Psoas muscle (tissue), 8 donors: ENCODE results near the gene RNF145. TPM values are rescaled to one million over a fixed set of nuclear protein-coding genes. Genes with fewer than 3 reads are reported as not detected.

ENCODE experiments used
- ATAC-seq, 4 donors: fragments of 200-7000 bp; cut with Tn5 transposase; one replicate each; pipeline ENCODE4 v1.9.1; 2020; ENCODE audit warnings: moderate library complexity in 3 of 4, mild to moderate bottlenecking in 2 of 4
- DNase-seq, 2 donors: peaks; one replicate each; pipeline ENCODE4 v3.0.0-alpha.2; 2020
- H3K27ac ChIP-seq: fragments of 200-600 bp; one replicate; pipeline ENCODE4 v1.8.0; 2022
- H3K27me3 ChIP-seq, 3 donors: fragments of 200-600 bp in 1 of 3; one replicate each; pipeline versions ENCODE4 v1.6.1 to v1.8.0; 2013 to 2022; ENCODE audit warnings: low read length in 2 of 3, mild to moderate bottlenecking in 2 of 3, moderate library complexity in 1 of 3; ENCODE audit not compliant: insufficient read depth in 3 of 3
- H3K36me3 ChIP-seq, 2 donors: fragments of 200-600 bp in 1 of 2; one replicate each; pipeline versions ENCODE4 v1.6.1 to v1.8.0; 2013 to 2022; ENCODE audit warnings: low read depth in 1 of 2, mild to moderate bottlenecking in 1 of 2, moderate library complexity in 1 of 2; ENCODE audit not compliant: insufficient read depth in 1 of 2
- H3K4me1 ChIP-seq: fragments of 200-600 bp; one replicate; pipeline ENCODE4 v1.8.0; 2022
- H3K4me3 ChIP-seq: fragments of 200-600 bp; one replicate; pipeline ENCODE4 v1.8.0; 2022; ENCODE audit warnings: mild to moderate bottlenecking
- H3K9me3 ChIP-seq: fragments of 200-600 bp; one replicate; pipeline ENCODE4 v1.8.0; 2022
- CTCF ChIP-seq: fragments of 200-600 bp; IDR thresholded peaks from one replicate; pipeline ENCODE4 v1.8.0; 2022; ENCODE audit warnings: antibody characterized with exemption
- WGBS, 3 donors: extraction: QIAGEN DNeasy Blood & Tissue Kit; methylation state at CpG; one replicate each; pipeline versions ENCODE4 v1.1.6 to v1.1.7; 2013; 5-methylcytosine and 5-hydroxymethylcytosine counted together
- intact Hi-C, 2 donors: fragments of 100-400 bp; cut with DNase I; formaldehyde crosslinking; loops; one replicate each; pipeline versions ENCODE4 v1.11.0 to v1.14.2; 2022
- polyA plus RNA-seq, 3 donors: library from polyadenylated mRNA; stranded (reverse); fragments of 200-250 nt; gene quantifications; one replicate each; pipeline ENCODE4 v1.2.3, GENCODE V29; 2013
- total RNA-seq, 4 donors: library from RNA; stranded (reverse); fragmentation: NEBNext Ultra II Directional in 2 of 4; extraction: Animal tissue kit (Norgen Biotek cat#: 25700) in 2 of 4; gene quantifications; one replicate each; pipeline versions ENCODE4 v1.2.1 to v1.2.4, GENCODE V29; 2021 to 2023
- donor health status: healthy with polysubstance abuse.
- donor health status: DM: no; HTN: no; CAD: no; lungs with moderate emphysema.
- donor health status: Bipolar disorder and iron deficiency.
- donor health status: healthy.
- donor health status: DM: yes; HTN: yes; CAD: no.
- donor health status: DM: no; HTN: no; CAD: no.
- donor health status: DM: no; HTN: no; CAD: no.
- donor health status: DM: yes; HTN: yes; CAD: no.

RNF145 gene
- total and polyA plus RNA-seq, 7 donors: 6.0 to 17.8 (median 13.2) TPM

DNA sequence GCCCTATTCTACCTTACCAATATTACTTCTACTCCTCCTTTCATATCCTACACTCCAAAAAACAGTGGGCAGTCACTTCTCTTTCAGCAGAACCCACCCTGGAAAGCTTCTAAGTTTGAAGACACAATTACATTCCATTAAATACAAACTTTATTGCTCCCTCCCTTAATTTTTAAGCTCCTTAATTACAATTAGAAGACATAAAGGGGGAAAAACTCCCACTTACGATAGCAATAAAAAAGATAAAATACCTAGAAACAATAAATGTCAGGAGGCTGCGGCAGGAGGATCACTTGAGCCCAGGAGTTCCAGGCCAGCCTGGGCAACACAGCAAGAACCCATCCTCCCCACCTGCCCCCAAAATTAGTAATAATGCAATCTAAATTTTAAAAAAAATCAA lies 9.6 kb downstream of the RNF145 start:
- no peak overlapping the region for H3K27ac ChIP-seq
- 96 to 100% (median 99%) methylated on average over 2 of the region's 2 CpGs for WGBS, 3 donors
- H3K9me3 ChIP-seq: no peaks in the 10 kb centered on the region
- H3K4me3 ChIP-seq: no peak overlapping the region
- peaks cover 7% of the 10 kb centered on the region for H3K4me1 ChIP-seq
- DNase-seq (no peak), ATAC-seq (no peak)
- H3K27me3 ChIP-seq: no peaks in the 10 kb centered on the region
- intact Hi-C loops: no loop called here
- H3K36me3 ChIP-seq: peaks cover 0 to 13% of the 10 kb centered on the region in 2 donors
- no peak for TF ChIP-seq CTCF

GRCh38 chr5:159199225-159199624 lies 10.1 kb downstream of the RNF145 start:
- Histone ChIP-seq H3K4me1 (peaks cover 4% of the 10 kb centered on the region), H3K9me3 (no peaks in the 10 kb centered on the region), H3K36me3 (peaks cover 0 to 18% of the 10 kb centered on the region in 2 donors), H3K4me3 (no peak overlapping the region), H3K27me3 (no peaks in the 10 kb centered on the region), H3K27ac (no peak overlapping the region)
- no peak for ATAC-seq
- no peak for TF ChIP-seq CTCF
- no peak for DNase-seq
- intact Hi-C loops: no loop called here
- 94 to 99% (median 96%) methylated on average over 3 of the region's 3 CpGs for WGBS, 3 donors

- Histone ChIP-seq H3K27ac (no peak overlapping the region), H3K4me1 (no peaks in the 10 kb centered on the region), H3K27me3 (no peaks in the 10 kb centered on the region), H3K36me3 (peaks cover 0 to 26% of the 10 kb centered on the region in 2 donors), H3K4me3 (no peak overlapping the region), H3K9me3 (no peaks in the 10 kb centered on the region)
- no peak for ATAC-seq
- no peak for DNase-seq
- intact Hi-C loops: no loop called here
- no peak for TF ChIP-seq CTCF
- 96 to 99% (median 98%) methylated on average over 5 of the region's 5 CpGs for WGBS, 3 donors
Measured at GRCh38 chr5:159198063-159199036, 11.0 kb downstream of the RNF145 start.

DNA sequence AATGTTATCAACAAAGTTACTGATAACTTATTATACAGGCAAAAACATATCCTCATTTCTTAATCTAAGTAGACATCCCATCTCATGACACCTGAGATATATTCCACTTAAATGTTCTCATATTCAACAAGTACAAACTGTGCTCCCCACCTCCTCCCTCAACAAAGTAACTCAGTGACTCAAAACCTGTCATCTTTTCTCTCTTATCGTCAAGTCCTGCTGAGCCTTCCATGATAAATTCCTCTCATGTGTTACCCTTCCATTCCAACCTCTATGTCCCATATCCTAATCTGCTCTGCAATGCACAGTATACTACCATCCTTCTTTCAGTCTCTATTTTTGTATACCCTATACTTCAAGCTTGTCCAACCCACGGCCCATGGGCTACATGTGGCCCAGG lies 13.6 kb downstream of the RNF145 start:
- 86 to 97% (median 96%) methylated on average over 2 of the region's 2 CpGs for WGBS, 3 donors
- Histone ChIP-seq H3K4me3 (no peak overlapping the region), H3K9me3 (no peaks in the 10 kb centered on the region), H3K27ac (no peak overlapping the region), H3K36me3 (peaks cover 0 to 32% of the 10 kb centered on the region in 2 donors), H3K4me1 (no peaks in the 10 kb centered on the region), H3K27me3 (no peaks in the 10 kb centered on the region)
- DNase-seq (no peak), ATAC-seq (no peak)
- intact Hi-C loops: no loop called here
- TF ChIP-seq CTCF: no peak
